NCI-H2029 (cell line): Measurements from ENCODE around the gene ZSCAN5B.
"Not testable (repeated sequence)": the region's sequence is repeated elsewhere in the genome, so short reads cannot be mapped to it uniquely, and the experiment has no call there.

ENCODE experiments used
- DNase-seq: peaks from one replicate; lab custom pipeline; 2025; lab: John Stamatoyannopoulos, UW

ZSCAN5B gene

GRCh38 chr19:56197646-56198045 lies at the start of gene ZSCAN5B:
Gene ZSCAN5B (minus strand): TSS chr19:56197783. CDS start chr19:56193052, 4,731 bp downstream.
- not testable (repeated sequence) for DNase-seq

- not testable (repeated sequence) for DNase-seq
Observed at GRCh38 chr19:56245764-56246163, 48.2 kb upstream of the ZSCAN5B start.

- DNase-seq: no peak
Observed at GRCh38 chr19:56245121-56245740, 47.6 kb upstream of the ZSCAN5B start.

DNA sequence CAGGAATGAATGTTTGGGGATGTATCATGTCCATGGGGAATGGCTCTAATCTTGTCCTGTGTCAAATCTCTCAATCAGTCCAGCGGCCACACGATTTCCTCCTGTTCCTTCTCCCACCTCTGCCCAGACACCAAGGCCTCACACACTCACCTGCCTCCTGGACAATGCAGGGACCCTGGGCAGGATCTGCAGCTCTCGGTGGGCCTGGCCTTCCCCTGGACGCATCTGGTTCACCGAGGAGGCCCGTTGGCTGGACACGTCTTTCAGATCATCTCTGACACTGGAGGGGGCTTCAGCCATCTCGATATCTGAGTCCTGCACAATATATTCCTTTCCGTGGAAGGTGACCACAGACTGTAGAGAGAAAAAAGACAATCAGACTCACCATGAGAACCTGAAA lies 25.9 kb upstream of the ZSCAN5B start:
- DNase-seq: no peak

- no peak for DNase-seq
Observed at GRCh38 chr19:56222901-56223300, 25.3 kb upstream of the ZSCAN5B start.

GRCh38 chr19:56221851-56222250 lies 24.3 kb upstream of the ZSCAN5B start:
- no peak for DNase-seq

DNA sequence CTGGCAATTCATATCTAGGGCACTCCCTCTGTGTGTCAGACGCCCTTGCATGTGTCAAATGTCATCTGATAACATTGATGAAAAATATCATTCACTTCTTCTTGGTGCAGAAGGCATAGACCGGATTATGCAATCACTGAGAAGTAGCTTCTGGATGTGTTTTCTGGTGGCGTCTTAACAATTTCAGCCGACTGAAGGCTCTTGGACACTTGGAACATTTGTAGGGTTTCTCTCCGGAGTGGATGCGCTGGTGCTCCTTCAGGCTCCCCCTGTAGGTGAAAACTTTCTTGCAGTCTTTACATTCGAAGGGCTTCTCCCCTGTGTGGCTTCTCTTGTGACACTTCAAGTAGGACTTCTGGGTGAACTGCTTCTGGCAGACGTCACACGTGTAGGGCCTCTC lies 23.9 kb upstream of the ZSCAN5B start:
- not testable (repeated sequence) for DNase-seq

DNA sequence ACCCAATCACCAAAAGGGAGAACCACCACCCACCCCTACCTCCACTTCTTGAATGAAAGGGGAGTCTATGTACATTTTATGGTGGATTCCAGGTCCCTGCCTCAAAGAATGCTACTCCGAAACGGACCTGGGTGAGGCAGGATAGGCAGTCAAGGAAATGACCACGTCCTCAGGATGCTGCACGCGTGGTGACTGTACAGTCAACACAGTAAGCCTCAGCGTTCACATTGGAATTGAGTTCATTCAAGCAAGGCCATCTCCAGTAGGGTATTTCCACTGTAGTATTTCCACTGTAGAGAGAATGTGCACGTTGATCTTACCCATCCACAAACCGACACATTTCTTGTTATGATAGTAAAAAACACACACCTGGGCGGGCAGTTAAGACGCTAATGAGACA lies 21.4 kb upstream of the ZSCAN5B start:
- DNase-seq: no peak

DNA sequence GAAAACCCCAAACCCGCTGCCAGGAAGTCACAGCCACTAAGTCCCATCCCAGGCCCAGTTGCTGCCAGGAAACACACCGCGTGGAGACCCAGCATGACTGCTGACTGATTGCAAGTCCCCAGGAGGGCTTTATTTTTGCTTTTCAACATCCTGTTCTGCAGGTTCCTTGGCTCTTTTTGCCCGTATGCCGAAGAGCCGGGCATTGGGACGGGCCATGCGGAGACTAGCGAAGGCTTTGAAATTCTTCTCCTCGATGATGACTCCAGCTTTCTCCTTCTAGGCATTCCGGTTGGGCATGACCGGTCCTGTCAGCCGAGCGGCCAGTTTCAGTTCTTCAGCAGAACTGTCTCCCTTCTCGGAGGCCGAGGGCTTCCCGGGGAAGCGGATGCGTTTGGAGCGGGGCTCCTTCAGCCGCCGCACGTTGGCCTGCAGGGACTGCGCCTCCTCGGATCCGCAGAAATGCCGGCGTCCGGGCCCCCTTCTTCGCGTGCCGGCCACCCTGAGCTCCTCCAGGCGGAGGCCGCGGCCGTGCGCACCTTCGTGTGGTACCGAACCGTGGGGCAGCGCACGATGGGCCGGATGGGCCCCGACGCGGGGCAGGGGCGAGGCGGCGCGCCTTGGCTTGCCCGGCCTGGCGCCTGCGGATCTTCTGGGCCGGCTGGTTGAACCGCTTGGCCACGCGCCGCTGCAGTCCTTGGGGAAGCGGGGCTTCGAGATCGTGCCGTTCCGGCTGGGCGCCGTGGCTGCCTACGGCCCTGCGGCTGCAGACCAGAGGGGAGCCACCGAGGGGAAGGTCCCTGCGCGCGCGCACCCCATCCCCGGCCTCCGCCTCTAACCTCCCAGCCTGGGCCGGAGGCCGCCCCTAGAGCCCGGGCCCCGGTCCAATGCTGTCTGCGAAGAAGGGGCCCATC lies 19.7 kb upstream of the ZSCAN5B start:
- no peak for DNase-seq

GRCh38 chr19:56211718-56212117 lies 14.1 kb upstream of the ZSCAN5B start:
- no peak for DNase-seq

DNA sequence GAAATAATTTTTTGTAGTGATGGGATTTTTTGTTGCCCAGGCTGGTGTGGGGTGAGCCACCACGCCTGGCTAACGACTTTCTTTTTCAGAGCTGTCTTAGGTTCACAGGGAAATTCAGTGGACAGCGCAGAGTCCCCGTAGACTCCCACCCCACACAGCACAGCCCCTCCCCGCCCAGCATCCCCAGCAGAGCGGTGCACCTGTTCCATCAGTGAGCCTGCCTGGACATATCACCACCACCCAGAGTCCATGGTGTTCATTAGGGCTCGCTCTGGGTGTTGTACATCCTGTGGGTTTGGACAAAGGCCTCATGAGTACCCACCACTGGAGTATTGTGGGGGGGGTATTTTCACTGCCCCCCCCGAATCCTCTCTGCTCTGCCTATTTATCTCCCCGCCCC lies 12.5 kb upstream of the ZSCAN5B start:
- not testable (repeated sequence) for DNase-seq

- DNase-seq: no peak
Observed at GRCh38 chr19:56209091-56209490, 11.5 kb upstream of the ZSCAN5B start.

- DNase-seq: not testable (repeated sequence)
Observed at GRCh38 chr19:56207581-56207980, 10.0 kb upstream of the ZSCAN5B start.

DNA sequence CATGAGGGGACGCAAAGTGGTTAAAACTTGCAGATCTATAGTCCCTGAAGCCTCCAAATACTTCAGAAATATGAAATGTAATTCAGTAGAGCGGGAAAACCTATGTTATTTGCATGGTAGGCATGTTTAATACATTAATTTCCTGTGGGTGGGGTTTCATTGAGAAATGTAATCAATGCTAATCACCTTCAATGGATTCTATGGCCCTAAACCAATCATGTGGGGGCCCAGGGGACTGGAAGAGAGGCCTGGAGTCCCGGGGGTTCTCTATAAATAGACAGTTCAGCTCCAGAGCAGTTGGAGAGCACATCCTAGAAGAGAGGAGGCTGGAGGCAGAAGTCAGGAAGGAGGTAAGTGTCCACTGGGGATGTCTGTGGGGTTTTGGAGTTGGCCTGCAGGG lies 4.4 kb upstream of the ZSCAN5B start, which contains the start of gene ZSCAN5C:
TSS of gene ZSCAN5C (plus strand) at position 301 of the 400 bp plus-strand sequence. CDS start 3,641 bp downstream, outside the sequence.
- no peak for DNase-seq

GRCh38 chr19:56199687-56200086 lies 2.1 kb upstream of the ZSCAN5B start:
- no peak for DNase-seq

DNA sequence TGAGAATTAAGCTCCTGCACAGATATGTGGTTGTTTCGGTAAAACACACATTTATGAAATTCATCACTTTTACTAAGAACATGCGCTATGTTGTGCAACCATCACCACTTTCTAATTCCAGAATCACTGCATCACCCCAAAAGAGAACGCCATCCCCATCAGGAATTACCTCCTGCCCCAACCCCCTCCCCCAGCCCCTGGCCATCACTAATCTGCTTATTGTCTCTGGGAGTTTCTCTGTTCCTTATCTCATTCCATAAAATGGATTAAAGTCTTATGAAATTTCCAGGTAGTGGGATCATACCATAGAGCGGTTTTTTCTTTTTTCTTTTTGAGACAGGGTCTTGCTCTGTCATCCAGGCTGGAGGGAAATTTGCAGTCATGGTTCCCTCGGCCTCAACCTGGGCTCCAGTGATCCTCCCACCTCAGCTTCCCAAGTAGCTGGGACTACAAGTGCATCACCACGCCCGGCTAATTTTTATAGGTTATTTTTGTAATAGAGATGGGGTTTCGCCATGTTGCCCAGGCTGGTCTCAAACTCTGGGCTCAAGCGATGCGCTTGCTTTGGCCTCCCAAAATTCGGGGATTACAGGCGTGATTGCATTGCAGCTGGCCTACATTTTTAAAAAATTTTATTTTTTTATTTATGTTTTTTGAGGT lies 3.5 kb downstream of the ZSCAN5B start:
- DNase-seq: no peak

- no peak for DNase-seq
Observed at GRCh38 chr19:56191711-56192110, 5.9 kb downstream of the ZSCAN5B start.

- no peak for DNase-seq
Observed at GRCh38 chr19:56191115-56191514, 6.5 kb downstream of the ZSCAN5B start.

- no peak for DNase-seq
Observed at GRCh38 chr19:56189785-56190184, 7.8 kb downstream of the ZSCAN5B start.

- DNase-seq: no peak
Observed at GRCh38 chr19:56177564-56178243, 19.9 kb downstream of the ZSCAN5B start.

DNA sequence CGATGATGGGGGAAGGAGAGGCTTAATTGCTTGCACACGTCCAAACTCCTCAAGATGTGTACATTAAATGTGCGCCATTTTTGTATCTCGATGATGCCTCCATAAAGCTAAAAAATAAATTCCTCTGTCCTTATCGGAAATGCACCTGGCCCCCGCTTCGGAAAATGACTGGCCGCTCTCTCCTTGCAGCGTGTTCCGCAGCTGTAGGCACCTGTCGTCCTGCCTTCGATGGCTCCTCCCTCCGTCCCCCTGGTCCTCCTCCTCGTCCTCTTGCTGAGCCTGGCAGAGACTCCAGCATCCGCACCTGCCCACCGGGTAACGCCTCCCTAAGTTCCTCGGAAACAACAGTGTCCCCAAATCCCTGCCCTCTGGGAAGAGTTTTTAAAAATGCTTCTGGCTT lies 20.7 kb downstream of the ZSCAN5B start:
- no peak for DNase-seq

DNA sequence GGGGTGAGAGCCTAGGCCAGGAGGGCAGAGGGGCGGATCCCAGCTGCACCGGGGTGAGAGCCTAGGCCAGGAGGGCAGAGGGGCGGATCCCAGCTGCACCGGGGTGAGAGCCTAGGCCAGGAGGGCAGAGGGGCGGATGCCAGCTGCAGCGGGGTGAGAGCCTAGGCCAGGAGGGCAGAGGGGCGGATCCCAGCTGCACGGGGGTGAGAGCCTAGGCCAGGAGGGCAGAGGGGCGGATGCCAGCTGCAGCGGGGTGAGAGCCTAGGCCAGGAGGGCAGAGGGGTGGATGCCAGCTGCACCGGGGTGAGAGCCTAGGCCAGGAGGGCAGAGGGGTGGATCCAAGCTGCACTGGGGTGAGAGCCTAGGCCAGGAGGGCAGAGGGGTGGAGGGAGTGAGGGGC lies 21.3 kb downstream of the ZSCAN5B start:
- DNase-seq: not testable (repeated sequence)
